Stimulated activated CD8-positive, alpha-beta memory T cell treated with anti-CD3 and anti-CD28 coated beads, Interleukin-12 subunit alpha, Interleukin-12 subunit beta, amount 100 ng/mL, for 24 hours (primary cell): ENCODE data around the gene FBLN1.
"Not testable (repeated sequence)": the region's sequence is repeated elsewhere in the genome, so short reads cannot be mapped to it uniquely, and the experiment has no call there.

ENCODE experiments used
- DNase-seq: peaks from one replicate; pipeline ENCODE4 v3.0.0-alpha.2; 2020; ENCODE audit errors: extremely low read depth

The FBLN1 gene

GRCh38 chr22:45477366-45478107 is 25.1 kb upstream of the FBLN1 start:
- no peak for DNase-seq

- no peak for DNase-seq
Measured at GRCh38 chr22:45478108-45478771, 24.4 kb upstream of the FBLN1 start.

DNA sequence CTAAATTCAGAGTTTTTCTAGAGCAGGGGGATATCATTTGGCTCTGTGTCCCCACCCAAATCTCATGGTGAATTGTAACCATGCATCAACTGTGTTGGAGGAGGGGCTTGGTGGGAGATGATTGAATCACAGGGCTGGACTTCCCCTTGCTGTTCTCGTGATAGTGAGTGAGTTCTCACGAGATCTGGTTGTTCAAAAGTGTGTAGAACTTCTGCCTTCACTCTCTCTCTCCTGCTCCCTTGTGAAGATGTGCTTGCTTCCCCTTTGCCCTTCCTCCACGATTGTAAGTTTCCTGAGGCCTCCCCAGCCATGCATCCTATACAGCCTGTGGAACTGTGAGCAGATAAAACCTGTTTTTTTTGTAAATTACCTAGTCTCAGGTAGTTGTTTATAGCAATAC is 22.0 kb upstream of the FBLN1 start:
- DNase-seq = no peak

DNA sequence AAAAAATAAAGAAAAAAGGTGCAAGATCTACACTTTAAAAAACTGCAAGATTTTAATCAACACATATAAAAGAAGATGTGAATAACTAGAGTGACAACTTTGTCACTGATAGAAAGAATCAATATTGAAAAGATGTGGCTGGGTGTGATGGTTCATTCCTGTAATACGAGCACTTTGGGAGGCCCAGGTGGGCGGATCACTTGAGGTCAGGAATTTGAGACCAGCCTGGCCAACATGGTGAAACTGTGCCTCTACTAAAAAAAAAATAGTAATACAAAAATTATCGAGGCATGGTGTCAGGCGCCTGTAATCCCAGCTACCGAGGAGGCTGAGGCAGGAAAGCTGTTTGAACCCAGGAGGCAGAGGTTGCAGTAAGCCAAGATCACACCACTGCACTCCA is 21.0 kb upstream of the FBLN1 start:
- no peak for DNase-seq

- no peak for DNase-seq
Measured at GRCh38 chr22:45482169-45482568, 20.5 kb upstream of the FBLN1 start.

DNA sequence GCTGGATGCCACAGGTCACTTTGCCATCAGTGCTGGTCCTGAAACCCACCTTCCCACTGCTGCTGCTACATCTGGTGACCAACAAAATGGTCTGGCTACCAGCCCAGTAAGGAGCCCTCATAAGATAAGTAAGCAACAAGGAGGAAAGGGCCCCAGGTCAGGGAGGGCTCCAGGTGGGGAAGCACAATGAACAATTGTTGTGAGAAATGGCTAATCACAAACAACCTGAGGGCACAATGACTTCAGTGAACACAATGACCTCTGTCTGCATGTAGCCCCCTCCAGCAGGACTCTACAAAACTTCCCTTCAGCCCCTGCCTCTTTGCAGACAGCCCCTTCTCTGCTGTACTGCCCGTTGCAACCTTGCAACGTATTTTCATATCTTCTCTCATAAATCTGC is 19.4 kb upstream of the FBLN1 start:
- DNase-seq = no peak

DNA sequence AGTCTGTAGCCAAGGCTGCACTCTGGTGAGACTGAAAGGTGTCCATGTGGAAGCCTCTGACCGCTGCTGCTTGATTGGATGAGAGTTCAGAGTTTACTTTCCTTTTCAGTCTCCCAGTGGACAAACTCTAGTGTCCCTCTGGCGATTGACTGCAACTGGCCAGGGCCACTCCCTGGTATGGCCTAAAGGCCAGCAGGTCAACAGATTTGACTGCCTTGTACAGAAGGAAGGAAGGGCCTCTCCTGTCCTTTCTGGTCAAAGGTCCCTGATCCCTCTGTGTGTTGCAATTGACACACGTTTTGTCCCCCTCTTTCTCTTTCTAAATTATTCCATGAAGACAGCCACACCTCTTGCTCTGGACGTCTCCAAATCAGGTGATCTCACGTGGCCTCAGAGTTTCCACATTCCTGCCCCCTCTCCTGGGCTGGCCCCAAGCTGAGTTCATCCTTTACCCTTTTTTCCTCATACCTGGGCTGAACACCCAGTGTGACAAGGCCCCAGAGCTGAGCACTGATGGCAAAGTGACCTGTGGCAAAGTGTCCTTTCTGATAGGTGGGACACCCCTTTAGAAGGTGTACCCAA is 18.7 kb upstream of the FBLN1 start:
- no peak for DNase-seq

GRCh38 chr22:45484742-45485141 is 17.9 kb upstream of the FBLN1 start:
- DNase-seq = no peak

GRCh38 chr22:45485261-45485660 is 17.4 kb upstream of the FBLN1 start:
- no peak for DNase-seq

DNA sequence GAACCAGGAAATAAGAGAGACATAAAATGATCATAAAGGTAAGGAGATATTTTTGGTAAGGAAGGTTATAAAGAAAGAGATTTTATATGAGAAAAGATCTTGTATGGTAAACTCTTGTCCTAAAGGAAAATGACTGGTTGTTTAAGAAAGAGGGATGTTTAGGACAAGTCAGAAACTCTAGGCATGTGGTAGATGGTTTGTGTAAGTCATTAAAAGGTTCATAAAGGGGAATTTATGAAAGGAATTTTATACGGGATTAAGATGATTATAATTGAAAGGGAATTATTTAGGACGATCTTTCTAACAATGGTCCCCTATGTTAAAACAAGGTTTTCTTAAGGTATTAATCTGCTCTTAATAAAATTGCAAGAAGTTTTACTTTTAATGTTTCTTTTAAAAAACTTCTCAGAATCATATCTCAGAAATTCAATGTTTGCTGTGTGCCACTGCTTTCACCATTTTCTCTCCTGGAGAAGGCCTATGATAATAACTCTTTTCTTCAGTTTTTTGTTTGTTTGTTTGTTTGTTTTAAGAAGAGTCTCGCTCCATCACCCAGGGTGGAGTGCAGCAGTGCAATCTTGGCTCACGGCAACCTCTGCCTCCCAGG is 13.8 kb upstream of the FBLN1 start:
- no peak for DNase-seq

DNA sequence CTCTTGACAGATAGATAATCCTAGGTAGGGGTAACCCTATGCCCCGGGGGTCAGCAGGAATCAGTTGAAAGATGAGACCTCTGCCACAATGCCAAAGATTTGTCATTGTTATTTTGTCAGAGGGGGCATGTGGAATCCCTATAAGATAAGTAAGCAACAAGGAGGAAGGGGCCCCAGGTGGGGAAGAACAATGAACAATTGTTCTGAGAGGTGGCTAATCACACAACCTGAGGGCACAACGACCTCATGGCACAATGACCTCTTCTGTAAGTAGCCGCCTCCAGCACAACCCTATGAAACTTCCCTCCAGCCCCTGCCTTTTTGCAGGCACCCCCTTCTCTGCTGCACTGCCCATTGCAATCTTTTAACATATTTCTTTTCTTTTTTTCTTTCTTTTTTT is 11.8 kb upstream of the FBLN1 start:
- no peak for DNase-seq

DNA sequence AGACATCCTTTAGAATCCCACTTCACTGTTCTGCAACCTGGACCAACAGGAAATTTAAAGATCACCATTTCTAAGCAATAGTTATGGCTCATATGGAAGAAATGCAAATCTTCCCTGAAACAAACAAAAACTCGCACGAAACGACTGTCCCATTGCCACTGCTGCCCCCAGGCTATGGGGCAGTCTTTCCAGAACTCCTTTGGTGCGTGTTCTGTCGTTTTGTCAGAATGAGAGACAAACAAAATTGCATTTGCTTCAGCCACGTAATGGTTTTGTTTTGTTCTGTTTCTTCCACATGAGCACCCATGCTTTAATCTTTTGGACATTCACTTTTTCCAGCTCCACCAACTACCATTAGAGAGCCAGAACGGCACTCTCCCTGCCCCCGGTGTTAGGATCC is 10.8 kb upstream of the FBLN1 start:
- no peak for DNase-seq

- DNase-seq = no peak
Measured at GRCh38 chr22:45493286-45493771, 9.4 kb upstream of the FBLN1 start.

- DNase-seq = not testable (repeated sequence)
Measured at GRCh38 chr22:45494306-45494705, 8.4 kb upstream of the FBLN1 start.

GRCh38 chr22:45495616-45496015 is 7.1 kb upstream of the FBLN1 start:
- not testable (repeated sequence) for DNase-seq

DNA sequence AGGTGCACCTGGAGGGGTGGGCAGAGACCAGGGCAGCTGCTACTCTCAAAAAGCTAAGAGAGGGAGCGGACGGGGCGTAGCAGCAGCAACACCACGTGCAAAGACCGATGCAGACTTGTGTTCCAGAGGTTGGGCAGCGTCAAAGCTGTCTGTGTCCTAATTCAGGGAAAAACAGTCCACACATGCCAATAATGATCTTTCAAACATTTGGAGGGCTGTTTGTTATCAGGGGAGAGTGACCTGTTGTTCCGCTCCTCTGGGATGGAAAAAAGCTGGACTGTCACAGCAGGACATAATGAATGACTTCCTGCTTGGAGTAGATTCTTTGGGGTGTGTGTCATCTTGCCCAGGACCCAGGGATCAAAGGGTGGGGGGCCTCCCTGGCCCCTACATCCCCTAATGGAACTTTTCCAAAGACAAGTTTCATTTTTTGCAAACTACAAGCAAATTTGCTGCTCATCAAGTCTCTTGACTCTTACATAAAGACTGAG is 6.2 kb upstream of the FBLN1 start:
- DNase-seq = no peak

- DNase-seq = no peak
Measured at GRCh38 chr22:45497351-45498145, 5.1 kb upstream of the FBLN1 start.

- no peak for DNase-seq
Measured at GRCh38 chr22:45499746-45500145, 2.9 kb upstream of the FBLN1 start.

DNA sequence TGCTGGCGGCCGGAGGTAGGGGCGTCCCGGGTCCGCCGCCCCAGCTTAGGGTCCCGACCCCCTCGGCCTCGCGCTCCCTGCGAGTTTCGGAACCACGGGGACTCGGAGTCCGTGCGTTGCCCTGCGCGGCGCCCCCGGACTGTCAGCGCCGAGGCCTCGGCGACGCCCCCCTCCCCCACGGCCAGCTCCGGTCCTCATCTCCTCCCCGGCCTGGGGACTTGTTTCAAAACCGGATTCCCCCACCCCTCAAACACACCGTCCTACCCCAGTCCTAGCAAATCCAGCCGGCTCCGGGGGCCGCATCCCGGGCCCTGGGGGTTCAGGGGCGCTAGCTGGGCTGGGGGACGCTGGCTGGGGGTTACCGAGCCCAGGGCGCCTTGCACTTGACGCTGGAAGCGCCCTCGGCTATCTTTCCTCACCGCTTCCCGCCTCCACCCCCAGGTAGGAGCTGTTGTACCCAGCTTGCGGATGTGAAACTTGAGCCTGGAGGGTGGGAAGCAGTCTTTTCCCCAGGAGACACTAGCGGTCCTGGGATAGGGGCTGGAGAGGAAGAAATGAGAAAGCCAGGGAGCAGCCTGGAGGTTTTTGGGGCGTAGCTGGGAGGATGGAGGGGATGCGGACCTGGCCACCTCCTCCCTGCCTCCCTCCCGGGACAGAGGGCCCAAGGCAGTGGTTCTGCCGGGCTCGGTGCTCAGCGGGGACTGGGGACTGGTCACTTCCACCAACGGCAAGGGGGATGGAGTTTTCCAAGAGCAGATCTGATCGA is 550 bp downstream of the FBLN1 start:
- DNase-seq = no peak

GRCh38 chr22:45503816-45504372 is 1.2 kb downstream of the FBLN1 start:
- no peak for DNase-seq
